ENCODE data around the gene TAS2R46. TPM values are rescaled to one million over a fixed set of nuclear protein-coding genes. Genes with fewer than 3 reads are reported as not detected.

The TAS2R46 gene
- total RNA-seq, 4 donors from 2014 or later = 5.5 to 8.7 TPM; not detected in 2

GRCh38 chr12:11075642-11076041 lies 13.5 kb upstream of the TAS2R46 start:
- TF ChIP-seq POLR2A (IDR thresholded peaks at IDR 0.05) (no peak), CTCF (IDR thresholded peaks at IDR 0.05) (no peak)
- DNase-seq = no peak
- Histone ChIP-seq H3K4me1 (no peaks in the 10 kb centered on the region), H3K27me3 (no peaks in the 10 kb centered on the region), H3K27ac (no peak overlapping the region), H3K9me3 (no peaks in the 10 kb centered on the region), H3K36me3 (no peaks in the 10 kb centered on the region), H3K4me3 (no peak overlapping the region)
- intact Hi-C loops (cut with DNase I; ENCODE audit: low total_unique reads) = no loop called here

GRCh38 chr12:11071414-11071813 lies 9.3 kb upstream of the TAS2R46 start:
- no peaks in the 10 kb centered on the region for H3K4me1 ChIP-seq
- H3K27ac ChIP-seq = no peak overlapping the region
- intact Hi-C loops (cut with DNase I; ENCODE audit: low total_unique reads) = no loop called here

GRCh38 chr12:11070999-11071398 lies 8.9 kb upstream of the TAS2R46 start:
- H3K27ac ChIP-seq = no peak overlapping the region
- no peak for TF ChIP-seq POLR2A (IDR thresholded peaks at IDR 0.05)
- TF ChIP-seq CTCF (IDR thresholded peaks at IDR 0.05) = no peak
- H3K4me3 ChIP-seq = no peak overlapping the region
- H3K36me3 ChIP-seq = no peaks in the 10 kb centered on the region
- intact Hi-C loops (cut with DNase I; ENCODE audit: low total_unique reads) = no loop called here
- no peaks in the 10 kb centered on the region for H3K9me3 ChIP-seq
- DNase-seq = no peak
- no peaks in the 10 kb centered on the region for H3K4me1 ChIP-seq
- no peaks in the 10 kb centered on the region for H3K27me3 ChIP-seq

More at GRCh38 chr12:11071414-11071813, 9.3 kb upstream of the TAS2R46 start:
- TF ChIP-seq POLR2A (IDR thresholded peaks at IDR 0.05) (no peak), CTCF (IDR thresholded peaks at IDR 0.05) (no peak)
- no peaks in the 10 kb centered on the region for H3K36me3 ChIP-seq
- DNase-seq = no peak
- no peak overlapping the region for H3K4me3 ChIP-seq
- H3K9me3 ChIP-seq = no peaks in the 10 kb centered on the region
- no peaks in the 10 kb centered on the region for H3K27me3 ChIP-seq

- Histone ChIP-seq H3K9me3 (no peaks in the 10 kb centered on the region), H3K36me3 (no peaks in the 10 kb centered on the region), H3K4me1 (no peaks in the 10 kb centered on the region), H3K4me3 (no peak overlapping the region), H3K27ac (no peak overlapping the region), H3K27me3 (no peaks in the 10 kb centered on the region)
- DNase-seq = no peak
- intact Hi-C loops (cut with DNase I; ENCODE audit: low total_unique reads) = no loop called here
- TF ChIP-seq POLR2A (IDR thresholded peaks at IDR 0.05) (no peak), CTCF (IDR thresholded peaks at IDR 0.05) (no peak)
These were observed 7.8 kb upstream of the TAS2R46 start for GRCh38 chr12:11069854-11070365.

GRCh38 chr12:11067514-11067913 lies 5.4 kb upstream of the TAS2R46 start:
- no peak overlapping the region for H3K27ac ChIP-seq

More at GRCh38 chr12:11067514-11067913, 5.4 kb upstream of the TAS2R46 start:
- no peaks in the 10 kb centered on the region for H3K36me3 ChIP-seq
- DNase-seq = peak; percentile 20 to 32
- no peak overlapping the region for H3K4me3 ChIP-seq
- no peak for TF ChIP-seq POLR2A (IDR thresholded peaks at IDR 0.05)
- TF ChIP-seq CTCF (IDR thresholded peaks at IDR 0.05) = no peak
- intact Hi-C loops (cut with DNase I; ENCODE audit: low total_unique reads) = no loop called here
- H3K4me1 ChIP-seq = no peaks in the 10 kb centered on the region
- H3K27me3 ChIP-seq = no peaks in the 10 kb centered on the region
- no peaks in the 10 kb centered on the region for H3K9me3 ChIP-seq

Data from uterus (tissue), 4 donors.